Natural killer cell (primary cell): ENCODE data around the gene VDAC2. TPM values are rescaled to one million over a fixed set of nuclear protein-coding genes. Genes with fewer than 3 reads are reported as not detected.
"Not testable (repeated sequence)": the region's sequence is repeated elsewhere in the genome, so short reads cannot be mapped to it uniquely, and the experiment has no call there.

Experiments
- ATAC-seq, 3 donors: fragments of 150-1000 bp in 2 of 3; fragments of 200-7000 bp in 1 of 3; cut with Tn5 transposase; 1 replicate in 1 of 3; 2 replicates in 2 of 3; pipeline ENCODE4 v1.10.0; 2021; ENCODE audit warnings: mild to moderate bottlenecking in 2 of 3, moderate library complexity in 2 of 3
- DNase-seq, 2 donors: peaks; one replicate each; pipeline versions ENCODE4 v3.0.0 to v3.0.0-alpha.2; 2013 to 2021; ENCODE audit warnings: mixed read lengths in 1 of 2
- H3K27ac ChIP-seq: one replicate; pipeline ENCODE4 v1.5.1; 2013; ENCODE audit warnings: mild to moderate bottlenecking, low read length
- H3K27me3 ChIP-seq: one replicate; pipeline ENCODE4 v1.6.1; 2013; ENCODE audit warnings: low read length; ENCODE audit not compliant: control insufficient read depth, insufficient read depth
- H3K36me3 ChIP-seq: one replicate; pipeline ENCODE4 v1.6.1; 2013; ENCODE audit warnings: low read length; ENCODE audit not compliant: control insufficient read depth, insufficient read depth
- H3K4me1 ChIP-seq: one replicate; pipeline ENCODE4 v1.6.1; 2013; ENCODE audit warnings: low read length; ENCODE audit not compliant: control insufficient read depth, insufficient read depth
- H3K4me3 ChIP-seq: one replicate; pipeline ENCODE4 v1.5.1; 2013; ENCODE audit warnings: low read length
- H3K9me3 ChIP-seq: one replicate; pipeline ENCODE4 v1.6.1; 2013; ENCODE audit warnings: low read length; ENCODE audit not compliant: control insufficient read depth, insufficient read depth
- H3K27ac Mint-ChIP-seq, 2 donors: one replicate each; pipeline ENCODE4 v1.8.0; 2022; ENCODE audit warnings: mild to moderate bottlenecking in 2 of 2, mixed read lengths in 2 of 2, moderate library complexity in 1 of 2
- H3K27me3 Mint-ChIP-seq, 2 donors: one replicate each; pipeline ENCODE4 v1.8.0; 2022; ENCODE audit warnings: low read depth in 2 of 2, mixed read lengths in 2 of 2
- H3K36me3 Mint-ChIP-seq: one replicate; pipeline ENCODE4 v1.8.0; 2022; ENCODE audit warnings: mixed read lengths
- H3K4me1 Mint-ChIP-seq, 2 donors: one replicate each; pipeline ENCODE4 v1.8.0; 2022; ENCODE audit warnings: mixed read lengths in 2 of 2
- H3K4me3 Mint-ChIP-seq: one replicate; pipeline ENCODE4 v1.8.0; 2022; ENCODE audit warnings: mild to moderate bottlenecking, moderate library complexity, mixed read lengths
- H3K9me3 Mint-ChIP-seq, 2 donors: one replicate each; pipeline ENCODE4 v1.8.0; 2022; ENCODE audit warnings: mixed read lengths in 2 of 2
- WGBS: methylation state at CpG from one replicate; pipeline ENCODE4 v1.1.7; 2013; ENCODE audit warnings: missing lambda C conversion rate; ENCODE audit not compliant: insufficient coverage; 5-methylcytosine and 5-hydroxymethylcytosine counted together
- intact Hi-C: fragments of 100-400 bp; cut with micrococcal nuclease; formaldehyde crosslinking; loops from one replicate; pipeline ENCODE4 v1.14.2; 2022
- total RNA-seq, 4 donors: library from RNA; stranded (reverse); fragments of 120-200 nt in 1 of 4; gene quantifications; one replicate each; pipeline versions ENCODE4 v1.2.3 to v1.2.4, GENCODE V29; 2013 to 2022
- TF ChIP-seq, protein P1 (sequence below): fragments of 200-600 bp; IDR thresholded peaks from one replicate; pipeline ENCODE4 v1.8.0; 2022; ENCODE audit warnings: antibody characterized with exemption

VDAC2 gene
- total RNA-seq, 3 donors from 2014 or later (not counting 1 experiment from before 2014, with no cell fraction given) = 110 to 124 (median 117) TPM

GRCh38 chr10:75191821-75192568, 18.6 kb upstream of the VDAC2 start:
- no peak overlapping the region for H3K4me3 Mint-ChIP-seq
- H3K36me3 Mint-ChIP-seq = no peaks in the 10 kb centered on the region
- TF ChIP-seq, protein P1, sequence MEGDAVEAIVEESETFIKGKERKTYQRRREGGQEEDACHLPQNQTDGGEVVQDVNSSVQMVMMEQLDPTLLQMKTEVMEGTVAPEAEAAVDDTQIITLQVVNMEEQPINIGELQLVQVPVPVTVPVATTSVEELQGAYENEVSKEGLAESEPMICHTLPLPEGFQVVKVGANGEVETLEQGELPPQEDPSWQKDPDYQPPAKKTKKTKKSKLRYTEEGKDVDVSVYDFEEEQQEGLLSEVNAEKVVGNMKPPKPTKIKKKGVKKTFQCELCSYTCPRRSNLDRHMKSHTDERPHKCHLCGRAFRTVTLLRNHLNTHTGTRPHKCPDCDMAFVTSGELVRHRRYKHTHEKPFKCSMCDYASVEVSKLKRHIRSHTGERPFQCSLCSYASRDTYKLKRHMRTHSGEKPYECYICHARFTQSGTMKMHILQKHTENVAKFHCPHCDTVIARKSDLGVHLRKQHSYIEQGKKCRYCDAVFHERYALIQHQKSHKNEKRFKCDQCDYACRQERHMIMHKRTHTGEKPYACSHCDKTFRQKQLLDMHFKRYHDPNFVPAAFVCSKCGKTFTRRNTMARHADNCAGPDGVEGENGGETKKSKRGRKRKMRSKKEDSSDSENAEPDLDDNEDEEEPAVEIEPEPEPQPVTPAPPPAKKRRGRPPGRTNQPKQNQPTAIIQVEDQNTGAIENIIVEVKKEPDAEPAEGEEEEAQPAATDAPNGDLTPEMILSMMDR = no peak
- no peak for ATAC-seq
- no peaks in the 10 kb centered on the region for H3K27me3 Mint-ChIP-seq
- H3K27ac Mint-ChIP-seq = no peak overlapping the region
- H3K9me3 Mint-ChIP-seq = no peaks in the 10 kb centered on the region
- H3K4me1 Mint-ChIP-seq = peaks cover 5 to 8% of the 10 kb centered on the region in 2 donors
- Histone ChIP-seq H3K27ac (no peak overlapping the region), H3K27me3 (no peaks in the 10 kb centered on the region), H3K9me3 (no peaks in the 10 kb centered on the region), H3K4me1 (peaks cover 15% of the 10 kb centered on the region), H3K4me3 (no peak overlapping the region), H3K36me3 (no peaks in the 10 kb centered on the region)
- no peak for DNase-seq
- 88% methylated on average over 9 of the region's 10 CpGs for WGBS
- intact Hi-C loops = no loop called here

DNA sequence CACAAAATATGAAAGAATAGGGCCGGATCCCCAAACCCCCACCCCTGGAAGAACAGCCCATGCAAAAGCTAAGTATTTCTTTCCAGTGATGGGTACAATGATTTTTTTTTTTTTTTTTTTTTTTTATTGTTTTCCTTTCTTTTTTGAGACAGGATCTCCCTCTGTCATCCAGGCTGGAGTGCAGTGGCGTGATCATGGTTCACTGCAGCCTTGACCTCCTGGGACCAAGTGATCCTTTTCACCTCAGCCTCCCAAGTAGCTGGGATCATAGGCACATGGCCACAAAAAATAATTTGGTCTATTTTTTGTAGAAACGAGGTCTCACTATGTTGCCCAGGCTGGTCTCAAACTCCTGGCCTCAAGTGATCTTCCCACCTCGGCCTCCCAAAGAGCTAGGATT, 16.0 kb upstream of the VDAC2 start:
- H3K4me3 ChIP-seq, H3K4me1 ChIP-seq, H3K36me3 Mint-ChIP-seq, H3K27ac Mint-ChIP-seq, ATAC-seq, H3K27me3 Mint-ChIP-seq, intact Hi-C loops, H3K27me3 ChIP-seq, H3K36me3 ChIP-seq, H3K4me1 Mint-ChIP-seq, DNase-seq, H3K27ac ChIP-seq, H3K4me3 Mint-ChIP-seq, H3K9me3 ChIP-seq, H3K9me3 Mint-ChIP-seq: not testable (repeated sequence)
- WGBS = 93% methylated on average over 3 of the region's 4 CpGs

GRCh38 chr10:75195035-75195763, 15.4 kb upstream of the VDAC2 start:
- no peak overlapping the region for H3K27ac Mint-ChIP-seq
- 97% methylated on average over 5 of the region's 6 CpGs for WGBS
- H3K27me3 Mint-ChIP-seq = no peaks in the 10 kb centered on the region
- no peaks in the 10 kb centered on the region for H3K36me3 Mint-ChIP-seq
- no peaks in the 10 kb centered on the region for H3K4me1 Mint-ChIP-seq
- Histone ChIP-seq H3K4me3 (no peak overlapping the region), H3K27me3 (no peaks in the 10 kb centered on the region), H3K9me3 (no peaks in the 10 kb centered on the region), H3K4me1 (no peaks in the 10 kb centered on the region), H3K27ac (no peak overlapping the region), H3K36me3 (no peaks in the 10 kb centered on the region)
- TF ChIP-seq, protein P1 = no peak
- ATAC-seq (no peak), DNase-seq (no peak)
- intact Hi-C loops = no loop called here
- H3K9me3 Mint-ChIP-seq = no peaks in the 10 kb centered on the region
- H3K4me3 Mint-ChIP-seq = no peak overlapping the region

- 90% methylated on average over 3 of the region's 3 CpGs for WGBS
- Histone ChIP-seq H3K4me3 (no peak overlapping the region), H3K4me1 (no peaks in the 10 kb centered on the region), H3K27me3 (no peaks in the 10 kb centered on the region), H3K27ac (no peak overlapping the region), H3K9me3 (no peaks in the 10 kb centered on the region), H3K36me3 (no peaks in the 10 kb centered on the region)
- Mint-ChIP-seq H3K27me3 (no peaks in the 10 kb centered on the region), H3K36me3 (no peaks in the 10 kb centered on the region), H3K9me3 (no peaks in the 10 kb centered on the region), H3K4me3 (no peak overlapping the region), H3K4me1 (peaks cover 0 to 3% of the 10 kb centered on the region in 2 donors), H3K27ac (no peak overlapping the region)
- TF ChIP-seq, protein P1 = no peak
- intact Hi-C loops = no loop called here
- ATAC-seq (no peak), DNase-seq (no peak)
Measured at GRCh38 chr10:75197066-75197465, 13.5 kb upstream of the VDAC2 start.
